Measurements from ENCODE around the gene SPRR2E.

DNA sequence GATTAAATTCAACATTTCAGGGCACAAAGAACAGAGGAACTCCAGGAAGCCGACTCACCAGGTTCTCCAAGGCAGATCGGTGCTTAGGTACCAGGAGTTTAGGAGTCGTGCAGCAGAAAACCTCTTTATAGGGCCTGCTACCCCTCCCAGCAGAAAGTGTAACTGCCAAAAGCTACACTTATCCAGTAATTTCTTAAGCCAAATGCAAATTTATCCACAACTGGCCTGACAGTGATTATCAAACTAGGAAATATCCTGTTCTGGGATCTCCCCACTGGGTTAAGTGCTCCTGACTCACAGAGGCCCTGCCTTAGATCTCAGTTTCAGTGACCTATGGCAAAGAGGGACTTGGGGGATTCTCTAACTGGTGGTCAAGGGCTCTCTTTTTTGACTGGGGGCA is 19.1 kb upstream of the SPRR2E start, which contains the start of gene SPRR2F:
- TF ChIP-seq, protein P1, sequence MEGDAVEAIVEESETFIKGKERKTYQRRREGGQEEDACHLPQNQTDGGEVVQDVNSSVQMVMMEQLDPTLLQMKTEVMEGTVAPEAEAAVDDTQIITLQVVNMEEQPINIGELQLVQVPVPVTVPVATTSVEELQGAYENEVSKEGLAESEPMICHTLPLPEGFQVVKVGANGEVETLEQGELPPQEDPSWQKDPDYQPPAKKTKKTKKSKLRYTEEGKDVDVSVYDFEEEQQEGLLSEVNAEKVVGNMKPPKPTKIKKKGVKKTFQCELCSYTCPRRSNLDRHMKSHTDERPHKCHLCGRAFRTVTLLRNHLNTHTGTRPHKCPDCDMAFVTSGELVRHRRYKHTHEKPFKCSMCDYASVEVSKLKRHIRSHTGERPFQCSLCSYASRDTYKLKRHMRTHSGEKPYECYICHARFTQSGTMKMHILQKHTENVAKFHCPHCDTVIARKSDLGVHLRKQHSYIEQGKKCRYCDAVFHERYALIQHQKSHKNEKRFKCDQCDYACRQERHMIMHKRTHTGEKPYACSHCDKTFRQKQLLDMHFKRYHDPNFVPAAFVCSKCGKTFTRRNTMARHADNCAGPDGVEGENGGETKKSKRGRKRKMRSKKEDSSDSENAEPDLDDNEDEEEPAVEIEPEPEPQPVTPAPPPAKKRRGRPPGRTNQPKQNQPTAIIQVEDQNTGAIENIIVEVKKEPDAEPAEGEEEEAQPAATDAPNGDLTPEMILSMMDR (IDR thresholded peaks at IDR 0.05; ENCODE audit: low read length): no peak
- TF ChIP-seq EZH2 (optimal IDR thresholded peaks at IDR 0.05; ENCODE audit: low read depth, low read length) (no peak), EZH2phosphoT487 (IDR thresholded peaks at IDR 0.05; ENCODE audit: low read length) (no peak)

Data from MM.1S (cell line).